Endothelial cell of umbilical vein (primary cell): Measurements from ENCODE around the gene RGS17.

Experiments
- CTCF ChIP-seq, 2 donors: IDR thresholded peaks; 1 replicate in 1 of 2; 2 replicates in 1 of 2; pipeline ENCODE4 v1.5.1; 2011; ENCODE audit warnings: low read length in 2 of 2, mild to moderate bottlenecking in 2 of 2, moderate library complexity in 2 of 2, control low read depth in 1 of 2, inconsistent platforms in 1 of 2, low read depth in 1 of 2; ENCODE audit not compliant: insufficient read depth in 1 of 2; ENCODE audit errors: extremely low read depth in 1 of 2
- EZH2 ChIP-seq: IDR thresholded peaks from 2 replicates; pipeline ENCODE4 v1.6.1; 2012; ENCODE audit warnings: borderline replicate concordance, low read depth, mild to moderate bottlenecking, moderate library complexity, low read length, inconsistent platforms; ENCODE audit not compliant: severe bottlenecking
- FOS ChIP-seq: IDR thresholded peaks from 2 replicates; pipeline ENCODE4 v1.6.1; 2011; ENCODE audit warnings: mild to moderate bottlenecking, low read length, moderate library complexity, borderline replicate concordance; ENCODE audit not compliant: insufficient read depth
- MAX ChIP-seq: IDR thresholded peaks from 2 replicates; pipeline ENCODE4 v1.6.1; 2011; ENCODE audit not compliant: insufficient read depth, insufficient read length
- MYC ChIP-seq: IDR thresholded peaks from one replicate; pipeline ENCODE4 v1.6.1; 2011; ENCODE audit warnings: mild to moderate bottlenecking, low read depth, low read length
- POLR2A ChIP-seq: IDR thresholded peaks from 2 replicates; pipeline ENCODE4 v1.6.1; 2012; ENCODE audit warnings: low read depth, mild to moderate bottlenecking, control low read depth, low read length
- POLR2AphosphoS5 ChIP-seq: IDR thresholded peaks from 2 replicates; pipeline ENCODE4 v1.6.1; 2012; ENCODE audit warnings: low read depth, mild to moderate bottlenecking, control low read depth, low read length, moderate library complexity; ENCODE audit not compliant: insufficient read depth

- TF ChIP-seq POLR2A = no peak
- no peak for TF ChIP-seq CTCF (IDR thresholded peaks at IDR 0.05; ENCODE audit: extremely low read depth in 1 of 2, insufficient read depth in 1 of 2, low read depth in 1 of 2, low read length in 2 of 2)
- TF ChIP-seq POLR2AphosphoS5 = no peak
- TF ChIP-seq FOS = no peak
- TF ChIP-seq MYC = no peak
- TF ChIP-seq EZH2 = no peak
- no peak for TF ChIP-seq MAX
These were observed 118.2 kb downstream of the RGS17 start for GRCh38 chr6:153012856-153013255.
